H1 (cell line): ENCODE measurements around the gene GARS1. TPM values are rescaled to one million over a fixed set of nuclear protein-coding genes. Genes with fewer than 3 reads are reported as not detected.

ENCODE experiments used
- CTCF ChIA-PET: fragments of 300-600 bp; sonication (Branson Sonifier 250); formaldehyde crosslinking; loops from one replicate; lab custom pipeline; 2021; ENCODE audit not compliant: partially characterized antibody; lab: Charles Lee
- POLR2A ChIA-PET: fragments of 300-600 bp; sonication (Branson Sonifier 250); formaldehyde crosslinking; loops from one replicate; lab custom pipeline; 2021; ENCODE audit warnings: inconsistent platforms; ENCODE audit not compliant: partially characterized antibody; lab: Charles Lee
- DNase-seq, 2 experiments: peaks; one replicate each; pipeline versions ENCODE4 v3.0.0 to v3.0.0-alpha.2; 2010 to 2022; ENCODE audit warnings: low spot score in 2 of 2, low read depth in 1 of 2, mixed read lengths in 1 of 2
- FAIRE-seq: peaks from 2 replicates; lab custom pipeline; 2011; peaks lifted over from hg19 to GRCh38; lab: Jason Lieb, UNC
- H2AFZ ChIP-seq: 2 replicates; pipeline ENCODE4 v1.8.1; 2012; ENCODE audit warnings: low read length, inconsistent platforms
- H2AK5ac ChIP-seq: 2 replicates; pipeline ENCODE4 v1.6.1; 2013; ENCODE audit warnings: low read depth, low read length
- H2BK120ac ChIP-seq: replicated peaks from 2 replicates; pipeline ENCODE3; 2013; ENCODE audit warnings: low read depth, low read length, inconsistent platforms
- H2BK12ac ChIP-seq: 2 replicates; pipeline ENCODE4 v1.6.1; 2013; ENCODE audit warnings: low read depth, low read length
- H2BK15ac ChIP-seq: 2 replicates; pipeline ENCODE4 v1.6.1; 2013; ENCODE audit warnings: low read length
- H2BK20ac ChIP-seq: 2 replicates; pipeline ENCODE4 v1.6.1; 2013; ENCODE audit warnings: low read length
- H2BK5ac ChIP-seq: 2 replicates; pipeline ENCODE4 v1.6.1; 2013; ENCODE audit warnings: low read depth, low read length
- H3K14ac ChIP-seq: 2 replicates; pipeline ENCODE4 v1.6.1; 2013; ENCODE audit warnings: inconsistent platforms; ENCODE audit not compliant: insufficient read length
- H3K18ac ChIP-seq: 2 replicates; pipeline ENCODE4 v1.6.1; 2013; ENCODE audit warnings: low read length; ENCODE audit errors: extremely low read depth
- H3K23ac ChIP-seq: 2 replicates; pipeline ENCODE4 v1.6.1; 2013; ENCODE audit warnings: inconsistent platforms; ENCODE audit not compliant: insufficient read length
- H3K23me2 ChIP-seq: 2 replicates; pipeline ENCODE4 v1.6.1; 2013; ENCODE audit warnings: low read depth, low read length
- H3K27ac ChIP-seq: 2 replicates; pipeline ENCODE4 v1.6.1; 2011; ENCODE audit warnings: low read depth, low read length, inconsistent platforms
- H3K27me3 ChIP-seq, 4 experiments: replicated peaks in 1 of 4; 1 replicate in 1 of 4; 2 replicates in 3 of 4; pipeline versions ENCODE4 v1.6.1 to v1.8.1; 2011 to 2013; ENCODE audit warnings: low read length in 3 of 4, mild to moderate bottlenecking in 3 of 4, inconsistent platforms in 2 of 4, mixed read lengths in 2 of 4, moderate library complexity in 1 of 4; ENCODE audit not compliant: control insufficient read depth in 3 of 4, insufficient read depth in 3 of 4; ENCODE audit errors: extremely low read depth in 1 of 4
- H3K36me3 ChIP-seq, 4 experiments: 2 replicates each; pipeline versions ENCODE4 v1.6.1 to v1.8.1; 2011 to 2013; ENCODE audit warnings: mild to moderate bottlenecking in 4 of 4, low read length in 3 of 4, moderate library complexity in 2 of 4, control low read depth in 1 of 4, inconsistent platforms in 1 of 4; ENCODE audit not compliant: insufficient read depth in 4 of 4, control insufficient read depth in 2 of 4
- H3K4ac ChIP-seq: replicated peaks from 2 replicates; pipeline ENCODE3; 2013; ENCODE audit warnings: low read length, low read depth, mixed read lengths, inconsistent platforms; ENCODE audit not compliant: insufficient read length
- H3K4me1 ChIP-seq, 4 experiments: replicated peaks in 1 of 4; 1 replicate in 1 of 4; 2 replicates in 3 of 4; pipeline versions ENCODE4 v1.6.1 to v1.8.1; 2011 to 2013; ENCODE audit warnings: low read length in 3 of 4, inconsistent platforms in 2 of 4, mixed read lengths in 1 of 4; ENCODE audit not compliant: insufficient read depth in 4 of 4, control insufficient read depth in 3 of 4
- H3K4me2 ChIP-seq, 2 experiments: 2 replicates each; pipeline versions ENCODE4 v1.6.1 to v1.8.1; 2011 to 2013; ENCODE audit warnings: low read depth in 2 of 2, low read length in 2 of 2, control low read depth in 1 of 2, inconsistent platforms in 1 of 2, mild to moderate bottlenecking in 1 of 2; ENCODE audit not compliant: insufficient read depth in 1 of 2
- H3K4me3 ChIP-seq, 4 experiments: fragments of 200-600, 300-600 bp in 1 of 4; sonication (generic), shearing (Covaris generic), sonication (Bioruptor Twin) in 1 of 4; 2 replicates each; pipeline versions ENCODE4 v1.5.1 to v1.8.1; 2011 to 2016; ENCODE audit warnings: low read length in 4 of 4, low read depth in 3 of 4, control low read depth in 2 of 4, inconsistent platforms in 2 of 4, mild to moderate bottlenecking in 2 of 4, mixed read lengths in 1 of 4, moderate library complexity in 1 of 4; ENCODE audit not compliant: insufficient read depth in 2 of 4; ENCODE audit errors: extremely low read depth in 1 of 4
- H3K56ac ChIP-seq: replicated peaks from 2 replicates; pipeline ENCODE3; 2013; ENCODE audit warnings: low read depth, mild to moderate bottlenecking, mixed read lengths, low read length, inconsistent platforms; ENCODE audit not compliant: insufficient read length
- H3K79me1 ChIP-seq: 2 replicates; pipeline ENCODE4 v1.6.1; 2013; ENCODE audit warnings: low read depth, low read length, control low read depth
- H3K79me2 ChIP-seq, 2 experiments: 2 replicates each; pipeline versions ENCODE4 v1.6.1 to v1.8.1; 2012 to 2013; ENCODE audit warnings: low read length in 2 of 2, mild to moderate bottlenecking in 2 of 2, inconsistent platforms in 1 of 2; ENCODE audit not compliant: insufficient read depth in 2 of 2, control insufficient read depth in 1 of 2
- H3K9ac ChIP-seq, 4 experiments: replicated peaks in 1 of 4; 1 replicate in 1 of 4; 2 replicates in 3 of 4; pipeline versions ENCODE4 v1.6.1 to v1.8.1; 2011 to 2013; ENCODE audit warnings: low read depth in 3 of 4, low read length in 3 of 4, control low read depth in 2 of 4, mild to moderate bottlenecking in 2 of 4, moderate library complexity in 2 of 4, inconsistent platforms in 1 of 4; ENCODE audit errors: extremely low read depth in 1 of 4
- H3K9me3 ChIP-seq, 2 experiments: 2 replicates each; pipeline versions ENCODE4 v1.6.1 to v1.8.1; 2012 to 2013; ENCODE audit warnings: mild to moderate bottlenecking in 2 of 2, moderate library complexity in 2 of 2, control low read depth in 1 of 2, inconsistent platforms in 1 of 2, low read depth in 1 of 2, low read length in 1 of 2, mixed read lengths in 1 of 2; ENCODE audit not compliant: insufficient read depth in 2 of 2
- H4K20me1 ChIP-seq, 2 experiments: replicated peaks in 1 of 2; 2 replicates each; pipeline versions ENCODE3 to v1.8.1; 2011 to 2013; ENCODE audit warnings: inconsistent platforms in 2 of 2, low read length in 2 of 2, mild to moderate bottlenecking in 1 of 2; ENCODE audit not compliant: insufficient read depth in 2 of 2, control insufficient read depth in 1 of 2
- H4K5ac ChIP-seq: 2 replicates; pipeline ENCODE4 v1.6.1; 2013; ENCODE audit warnings: low read length, low read depth, mixed read lengths, inconsistent platforms; ENCODE audit not compliant: insufficient read length
- H4K8ac ChIP-seq: 2 replicates; pipeline ENCODE4 v1.8.0; 2013; ENCODE audit warnings: mild to moderate bottlenecking, moderate library complexity, low read length, inconsistent platforms; ENCODE audit not compliant: insufficient read depth; ENCODE audit errors: extremely low read depth
- H4K91ac ChIP-seq: replicated peaks from 2 replicates; pipeline ENCODE3; 2013; ENCODE audit warnings: low read length, mixed read lengths, inconsistent platforms; ENCODE audit not compliant: insufficient read length
- CTBP2 ChIP-seq: IDR thresholded peaks from 2 replicates; pipeline ENCODE4 v1.7.0; 2011; ENCODE audit warnings: borderline replicate concordance, mild to moderate bottlenecking, moderate library complexity, mixed read lengths, low read length; ENCODE audit not compliant: insufficient read depth, insufficient read length
- E2F6 ChIP-seq: IDR thresholded peaks from 2 replicates; pipeline ENCODE4 v1.6.1; 2012; ENCODE audit warnings: inconsistent platforms
- EZH2 ChIP-seq: fragments of 200-600 bp; sonication (generic); IDR thresholded peaks from 2 replicates; pipeline ENCODE4 v1.7.1; 2012; ENCODE audit warnings: low read depth, mild to moderate bottlenecking, moderate library complexity, low read length, inconsistent platforms; ENCODE audit not compliant: severe bottlenecking
- GABPA ChIP-seq: IDR thresholded peaks from 2 replicates; pipeline ENCODE4 v1.6.1; 2011; ENCODE audit warnings: mild to moderate bottlenecking, low read length, moderate library complexity, borderline replicate concordance; ENCODE audit not compliant: insufficient read depth
- GTF2F1 ChIP-seq: IDR thresholded peaks from 2 replicates; pipeline ENCODE4 v1.6.1; 2012; ENCODE audit warnings: low read depth, low read length, improper control_type of control experiment, borderline replicate concordance
- HDAC6 ChIP-seq: IDR thresholded peaks from one replicate; pipeline ENCODE4 v1.7.1; 2012; ENCODE audit warnings: low read depth, mild to moderate bottlenecking, inconsistent platforms, low read length, moderate library complexity
- JUND ChIP-seq: IDR thresholded peaks from 2 replicates; pipeline ENCODE4 v1.6.1; 2011; ENCODE audit warnings: mild to moderate bottlenecking, improper control_type of control experiment, low read length
- NRF1 ChIP-seq: IDR thresholded peaks from 2 replicates; pipeline ENCODE4 v1.6.1; 2011; ENCODE audit warnings: mild to moderate bottlenecking, low read depth, low read length, improper control_type of control experiment
- RBBP5 ChIP-seq: IDR thresholded peaks from 2 replicates; pipeline ENCODE4 v1.7.1; 2012; ENCODE audit warnings: low read depth, mild to moderate bottlenecking, inconsistent platforms, low read length, moderate library complexity, borderline replicate concordance
- SP1 ChIP-seq: IDR thresholded peaks from 2 replicates; pipeline ENCODE4 v1.6.1; 2011; ENCODE audit warnings: low read depth, low read length
- SUZ12 ChIP-seq: fragments of 200-600 bp; sonication (generic); IDR thresholded peaks from 2 replicates; pipeline ENCODE4 v1.6.1; 2012; ENCODE audit warnings: mild to moderate bottlenecking, inconsistent platforms, low read length, moderate library complexity, mixed read lengths
- USF2 ChIP-seq: IDR thresholded peaks from 2 replicates; pipeline ENCODE4 v1.6.1; 2011; ENCODE audit warnings: low read length, improper control_type of control experiment
- WGBS, 2 experiments: shearing (Covaris generic) in 1 of 2; methylation state at CpG; one replicate each; pipeline versions ENCODE4 v1.1.6 to v1.1.7; 2013 to 2015; ENCODE audit warnings: low lambda C conversion rate in 2 of 2, mixed read lengths in 2 of 2, inconsistent platforms in 1 of 2, low coverage in 1 of 2, missing lambda C conversion rate in 1 of 2; ENCODE audit not compliant: insufficient replicate concordance in 2 of 2, insufficient coverage in 1 of 2, insufficient read length in 1 of 2; ENCODE audit errors: extremely low coverage in 1 of 2, missing lambda C conversion rate in 1 of 2; 5-methylcytosine and 5-hydroxymethylcytosine counted together
- polyA plus RNA-seq, 7 experiments: library from polyadenylated mRNA; depleted of rRNA in 3 of 7; stranded (reverse) in 5 of 7; unstranded in 2 of 7; fragments of >200 nt in 5 of 7; fragments of 200-250 nt in 2 of 7; gene quantifications; 1 replicate in 5 of 7; 2 replicates in 1 of 7; 4 replicates in 1 of 7; pipeline versions ENCODE4 v1.2.1 to v1.2.3, GENCODE V29; 2011 to 2013; ENCODE audit warnings: missing spikeins in 2 of 7, mixed read lengths in 2 of 7
- total RNA-seq: library from RNA; stranded (reverse); fragmentation: NEBNext Ultra II Directional; extraction: Animal tissue kit (Norgen Biotek cat#: 25700); gene quantifications from 2 replicates; pipeline ENCODE4 v1.2.1, GENCODE V29; 2021

Gene GARS1
- total and polyA plus RNA-seq, 2 of the 8 experiments (the other 6 are each of a cell fraction or from before 2014, with no cell fraction given), result 270 to 476 TPM

GRCh38 chr7:30634193-30634626 lies 39.5 kb downstream of the GARS1 start:
- ChIA-PET CTCF (interaction anchor here (0.7 to 1.9 kb wide), 3 partner anchors 48 to 106 kb away, joined by 3 to 9 read pairs (median 3); partner anchors contain the start of gene CRHR2), POLR2A (interaction anchor here (1.0 to 13.7 kb wide), 8 partner anchors 9 to 31 kb away, joined by 3 to 217 read pairs (median 11); no protein-coding TSS in a partner anchor)
- Histone ChIP-seq H3K56ac (no peak overlapping the region), H3K4me1 (no peaks in the 10 kb centered on the region), H3K27ac (no peak overlapping the region), H3K4me3 (no peak overlapping the region), H4K20me1 (peaks cover 2 to 8% of the 10 kb centered on the region in 2 experiments), H3K36me3 (peaks cover 26 to 70% (median 55%) of the 10 kb centered on the region in 4 experiments), H3K27me3 (no peaks in the 10 kb centered on the region), H3K4me2 (no peak overlapping the region), H4K5ac (no peak overlapping the region), H2BK12ac (no peak overlapping the region), H3K23ac (no peak overlapping the region), H3K4ac (no peak overlapping the region), H3K79me2 (no peaks in the 10 kb centered on the region; a peak in 1 of 4 replicates), H2AFZ (no peak overlapping the region), H2AK5ac (no peak overlapping the region), H4K8ac (no peak overlapping the region), H3K79me1 (no peaks in the 10 kb centered on the region; the same call in 1 of the 2 replicates), H3K9ac (no peak overlapping the region), H3K9me3 (no peaks in the 10 kb centered on the region), H2BK20ac (no peak overlapping the region), H3K23me2 (no peaks in the 10 kb centered on the region; the same call in 1 of the 2 replicates), H2BK15ac (no peak overlapping the region), H3K18ac (no peak overlapping the region), H4K91ac (no peak overlapping the region), H2BK120ac (no peak overlapping the region), H3K14ac (no peak overlapping the region), H2BK5ac (no peak overlapping the region)
- no peak for DNase-seq
- no peak for FAIRE-seq
- WGBS, 2 experiments, result 89% methylated on average over 1 of the region's 1 CpG; no CpG with 5 or more reads in 1 of the 2 experiments
- no peak for TF ChIP-seq CTBP2
- TF ChIP-seq JUND, result no peak
- no peak for TF ChIP-seq RBBP5
- no peak for TF ChIP-seq NRF1
- no peak for TF ChIP-seq SP1
- TF ChIP-seq USF2, result no peak
- TF ChIP-seq GTF2F1, result no peak
- TF ChIP-seq HDAC6, result no peak
- no peak for TF ChIP-seq GABPA
- no peak for TF ChIP-seq EZH2
- TF ChIP-seq SUZ12, result no peak
- TF ChIP-seq E2F6, result no peak
